ENCODE results near the gene RAET1L. TPM values are rescaled to one million over a fixed set of nuclear protein-coding genes. Genes with fewer than 3 reads are reported as not detected.

Gene RAET1L
- total RNA-seq, 1 experiment from 2014 or later, result not detected

GRCh38 chr6:149987602-149988107 lies 37.7 kb downstream of the RAET1L start:
- ATAC-seq (no peak), DNase-seq (ENCODE audit: low spot score) (no peak)
- Mint-ChIP-seq H3K9me3 (no peaks in the 10 kb centered on the region), H3K27ac (no peak overlapping the region), H3K36me3 (no peaks in the 10 kb centered on the region), H3K4me1 (peaks cover 44% of the 10 kb centered on the region), H3K27me3 (ENCODE audit: low read depth) (peaks cover 100% of the 10 kb centered on the region), H3K4me3 (no peak overlapping the region)
- POLR2A ChIA-PET, result no interaction called here
- CTCF ChIA-PET, result no interaction called here
- TF ChIP-seq ESRRA (CRISPR knock-in tag; IDR thresholded peaks at IDR 0.05; ENCODE audit: borderline replicate concordance) (no peak), ATF3 (CRISPR knock-in tag; conservative IDR thresholded peaks at IDR 0.05) (no peak), ZNF317 (CRISPR knock-in tag; IDR thresholded peaks at IDR 0.05; ENCODE audit: borderline replicate concordance, low read depth) (no peak), NFATC4 (CRISPR knock-in tag; IDR thresholded peaks at IDR 0.05) (no peak), FOXP4 (CRISPR knock-in tag; IDR thresholded peaks at IDR 0.05) (no peak)

- Mint-ChIP-seq H3K27ac (no peak overlapping the region), H3K27me3 (ENCODE audit: low read depth) (peaks cover 100% of the 10 kb centered on the region), H3K36me3 (no peaks in the 10 kb centered on the region), H3K9me3 (no peaks in the 10 kb centered on the region), H3K4me1 (peaks cover 32% of the 10 kb centered on the region), H3K4me3 (no peak overlapping the region)
- POLR2A ChIA-PET, result no interaction called here
- CTCF ChIA-PET, result no interaction called here
- TF ChIP-seq EMX1 (CRISPR knock-in tag; IDR thresholded peaks at IDR 0.05), result no peak
- 0 out of 2 replicates have a peak, but pooled peaks have one; percentile 29 for TF ChIP-seq ZNF121 (CRISPR knock-in tag; IDR thresholded peaks at IDR 0.05)
- no peak for TF ChIP-seq TP53 (CRISPR knock-in tag; IDR thresholded peaks at IDR 0.05)
- TF ChIP-seq ERG (CRISPR knock-in tag; IDR thresholded peaks at IDR 0.05), result no peak
- TF ChIP-seq OVOL2 (CRISPR knock-in tag; IDR thresholded peaks at IDR 0.05; ENCODE audit: borderline replicate concordance), result no peak
- TF ChIP-seq FOXP4 (CRISPR knock-in tag; IDR thresholded peaks at IDR 0.05), result no peak
- TF ChIP-seq SOX15 (CRISPR knock-in tag; IDR thresholded peaks at IDR 0.05), result no peak
- TF ChIP-seq JAZF1 (CRISPR knock-in tag; IDR thresholded peaks at IDR 0.05), result no peak
- TF ChIP-seq ELF4 (CRISPR knock-in tag; IDR thresholded peaks at IDR 0.05; ENCODE audit: low read depth), result no peak
- TF ChIP-seq RORB (CRISPR knock-in tag; IDR thresholded peaks at IDR 0.05), result no peak
- TF ChIP-seq ZNF263 (CRISPR knock-in tag; IDR thresholded peaks at IDR 0.05; ENCODE audit: low read depth), result 0 out of 2 replicates have a peak, but pooled peaks have one; percentile 1
- TF ChIP-seq FOXJ3 (CRISPR knock-in tag; IDR thresholded peaks at IDR 0.05; ENCODE audit: borderline replicate concordance), result no peak
- no peak for DNase-seq (ENCODE audit: low spot score)
- ATAC-seq, result no peak
Measured at GRCh38 chr6:149985481-149985937, 39.8 kb downstream of the RAET1L start.

- POLR2A ChIA-PET, result interaction anchor here (0.6 to 1.4 kb wide), 2 partner anchors 11 to 1038 kb away, joined by 3 to 4 read pairs; no protein-coding TSS in a partner anchor
- ATAC-seq, result no peak
- CTCF ChIA-PET, result interaction anchor here (0.6 to 1.7 kb wide), 3 partner anchors 23 to 32 kb away, joined by 3 to 6 read pairs (median 3); no protein-coding TSS in a partner anchor
- H3K4me3 Mint-ChIP-seq, result no peak overlapping the region
- DNase-seq (ENCODE audit: low spot score), result no peak
- H3K27me3 Mint-ChIP-seq (ENCODE audit: low read depth), result peaks cover 100% of the 10 kb centered on the region
- H3K4me1 Mint-ChIP-seq, result peaks cover 24% of the 10 kb centered on the region
- no peak overlapping the region for H3K27ac Mint-ChIP-seq
- H3K9me3 Mint-ChIP-seq, result no peaks in the 10 kb centered on the region
- no peaks in the 10 kb centered on the region for H3K36me3 Mint-ChIP-seq
- TF ChIP-seq ZNF671 (CRISPR knock-in tag; IDR thresholded peaks at IDR 0.05) (no peak), FOXJ3 (CRISPR knock-in tag; IDR thresholded peaks at IDR 0.05; ENCODE audit: borderline replicate concordance) (no peak), ZNF121 (CRISPR knock-in tag; IDR thresholded peaks at IDR 0.05) (no peak), ERG (CRISPR knock-in tag; IDR thresholded peaks at IDR 0.05) (no peak), ARID4B (CRISPR knock-in tag; IDR thresholded peaks at IDR 0.05; ENCODE audit: borderline replicate concordance) (no peak), E2F1 (CRISPR knock-in tag; IDR thresholded peaks at IDR 0.05) (no peak)
Measured at GRCh38 chr6:149984773-149985172, 40.6 kb downstream of the RAET1L start.

Measured in WTC11 (cell line).